ENCODE data around the gene SGCG. TPM values are rescaled to one million over a fixed set of nuclear protein-coding genes. Genes with fewer than 3 reads are reported as not detected.

Gene SGCG
- total and polyA plus RNA-seq, 11 donors: 27.9 to 181 (median 119) TPM

DNA sequence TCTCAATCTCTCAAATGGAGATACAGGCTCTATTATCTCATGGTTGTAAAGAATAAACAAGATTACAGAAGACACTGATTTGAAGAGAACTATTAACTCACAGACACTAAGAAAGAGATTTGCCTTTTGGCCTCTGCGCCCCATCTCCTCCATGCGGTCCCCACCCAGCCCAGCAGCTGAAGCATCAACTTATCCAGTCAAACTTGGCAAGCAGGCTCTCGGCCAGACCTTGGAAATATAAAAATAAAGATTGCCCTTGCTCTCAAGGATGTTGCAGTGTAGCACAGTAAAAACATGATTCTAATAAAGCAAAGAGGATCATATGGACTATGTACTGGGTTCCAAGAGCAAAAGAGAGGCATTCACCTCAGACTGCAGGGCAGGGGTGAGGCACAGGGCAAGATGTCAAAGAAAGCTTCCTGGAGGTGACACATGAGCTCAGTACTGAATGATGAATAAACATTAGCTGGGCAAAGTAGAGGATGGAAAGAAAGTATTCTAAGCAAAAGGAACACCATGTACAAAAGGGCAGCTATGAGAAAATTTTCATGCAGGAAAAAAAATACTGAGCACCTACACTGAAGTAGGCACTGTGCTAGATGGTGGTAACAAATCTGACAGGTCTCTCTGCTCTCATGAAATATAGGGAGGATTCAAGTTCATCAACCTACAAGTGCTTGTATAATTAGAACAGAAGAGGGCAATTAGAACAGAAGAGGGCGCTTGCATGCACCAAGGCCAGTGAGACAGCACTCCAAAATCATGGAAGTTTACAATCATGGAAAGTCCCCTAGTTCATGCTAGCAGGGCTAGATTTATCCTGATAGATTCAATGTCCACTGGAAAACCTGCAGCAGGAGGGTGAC, 167.7 kb downstream of the SGCG start:
- H3K4me1 ChIP-seq: peaks cover 0 to 29% (median 2%) of the 10 kb centered on the region in 12 donors
- intact Hi-C loops (cut with DNase I): no loop called here

DNA sequence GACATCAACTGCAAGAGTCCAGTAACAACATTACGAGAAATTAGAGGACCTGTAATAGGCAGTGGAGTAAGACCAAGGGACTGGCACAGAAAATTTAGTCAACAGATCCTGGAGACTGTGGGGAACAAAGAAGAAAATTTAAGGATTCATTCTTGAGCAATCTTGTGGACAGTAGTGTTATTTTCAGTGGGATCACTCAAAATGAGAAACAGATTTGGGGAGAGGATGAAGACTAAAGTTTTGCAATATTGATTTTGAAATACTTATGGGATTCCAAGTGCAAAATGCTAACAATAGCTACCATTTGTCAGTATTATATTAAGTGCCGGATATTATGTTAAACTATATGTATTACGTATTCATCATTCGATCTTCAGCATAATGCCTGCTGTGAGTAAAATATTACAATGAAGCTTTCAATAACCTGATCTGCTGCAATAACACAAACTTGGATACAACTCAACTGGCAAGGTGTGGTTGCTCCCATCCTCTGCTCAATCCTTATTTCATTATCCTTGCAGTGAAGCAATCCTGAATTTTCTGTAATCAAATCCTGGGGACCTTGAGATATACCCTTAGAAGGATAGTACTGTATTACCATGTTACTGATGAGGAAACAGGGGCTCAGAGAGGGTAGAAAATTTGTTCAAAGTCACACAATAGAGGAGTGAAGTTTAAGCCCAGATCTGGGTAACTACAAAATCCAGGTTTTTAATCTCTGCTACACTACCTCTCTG, 168.6 kb downstream of the SGCG start:
- no peak overlapping the region for H3K4me3 ChIP-seq
- H3K27me3 ChIP-seq: no peaks in the 10 kb centered on the region
- intact Hi-C loops (cut with DNase I): no loop called here
- H3K36me3 ChIP-seq: peaks cover 0 to 85% (median 50%) of the 10 kb centered on the region in 9 donors
- DNase-seq: no peak
- peaks cover 0 to 29% (median 2%) of the 10 kb centered on the region in 12 donors for H3K4me1 ChIP-seq
- no peak overlapping the region for H3K27ac ChIP-seq
- TF ChIP-seq POLR2A (IDR thresholded peaks at IDR 0.05): no peak
- TF ChIP-seq, protein P1, sequence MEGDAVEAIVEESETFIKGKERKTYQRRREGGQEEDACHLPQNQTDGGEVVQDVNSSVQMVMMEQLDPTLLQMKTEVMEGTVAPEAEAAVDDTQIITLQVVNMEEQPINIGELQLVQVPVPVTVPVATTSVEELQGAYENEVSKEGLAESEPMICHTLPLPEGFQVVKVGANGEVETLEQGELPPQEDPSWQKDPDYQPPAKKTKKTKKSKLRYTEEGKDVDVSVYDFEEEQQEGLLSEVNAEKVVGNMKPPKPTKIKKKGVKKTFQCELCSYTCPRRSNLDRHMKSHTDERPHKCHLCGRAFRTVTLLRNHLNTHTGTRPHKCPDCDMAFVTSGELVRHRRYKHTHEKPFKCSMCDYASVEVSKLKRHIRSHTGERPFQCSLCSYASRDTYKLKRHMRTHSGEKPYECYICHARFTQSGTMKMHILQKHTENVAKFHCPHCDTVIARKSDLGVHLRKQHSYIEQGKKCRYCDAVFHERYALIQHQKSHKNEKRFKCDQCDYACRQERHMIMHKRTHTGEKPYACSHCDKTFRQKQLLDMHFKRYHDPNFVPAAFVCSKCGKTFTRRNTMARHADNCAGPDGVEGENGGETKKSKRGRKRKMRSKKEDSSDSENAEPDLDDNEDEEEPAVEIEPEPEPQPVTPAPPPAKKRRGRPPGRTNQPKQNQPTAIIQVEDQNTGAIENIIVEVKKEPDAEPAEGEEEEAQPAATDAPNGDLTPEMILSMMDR (IDR thresholded peaks at IDR 0.05): no peak
- no peak for ATAC-seq
- 93 to 99% (median 97%) methylated on average over 4 of the region's 4 CpGs for WGBS, 4 donors
- no peaks in the 10 kb centered on the region for H3K9me3 ChIP-seq

More for the DNA sequence above, 167.7 kb downstream of the SGCG start:
- H3K9me3 ChIP-seq: no peaks in the 10 kb centered on the region
- peaks cover 0 to 78% (median 42%) of the 10 kb centered on the region in 9 donors for H3K36me3 ChIP-seq
- H3K27me3 ChIP-seq: no peaks in the 10 kb centered on the region
- WGBS, 4 donors: 63 to 72% (median 67%) methylated on average over 4 of the region's 4 CpGs
- TF ChIP-seq, protein P1 (IDR thresholded peaks at IDR 0.05): peak in 4 of 12 donors; percentile 6 to 25 (median 14)
- no peak for TF ChIP-seq POLR2A (IDR thresholded peaks at IDR 0.05)
- H3K27ac ChIP-seq: no peak overlapping the region
- peak; percentile 10 to 74 (median 52) for ATAC-seq
- DNase-seq: no peak
- no peak overlapping the region for H3K4me3 ChIP-seq

GRCh38 chr13:23350009-23350408, 169.2 kb downstream of the SGCG start:
- Histone ChIP-seq H3K4me1 (peaks cover 0 to 25% (median 2%) of the 10 kb centered on the region in 12 donors), H3K4me3 (no peak overlapping the region), H3K27ac (no peak overlapping the region), H3K9me3 (no peaks in the 10 kb centered on the region), H3K27me3 (no peaks in the 10 kb centered on the region), H3K36me3 (peaks cover 0 to 92% (median 57%) of the 10 kb centered on the region in 9 donors)
- no peak for TF ChIP-seq POLR2A (IDR thresholded peaks at IDR 0.05)
- TF ChIP-seq, protein P1 (IDR thresholded peaks at IDR 0.05): no peak
- WGBS, 4 donors: 68 to 74% (median 68%) methylated on average over 3 of the region's 3 CpGs
- no peak for DNase-seq
- intact Hi-C loops (cut with DNase I): no loop called here
- no peak for ATAC-seq

GRCh38 chr13:23352161-23352560, 171.4 kb downstream of the SGCG start:
- no peak for DNase-seq
- intact Hi-C loops (cut with DNase I): no loop called here
- peaks cover 0 to 96% (median 75%) of the 10 kb centered on the region in 9 donors for H3K36me3 ChIP-seq
- TF ChIP-seq, protein P1 (IDR thresholded peaks at IDR 0.05): no peak
- TF ChIP-seq POLR2A (IDR thresholded peaks at IDR 0.05): no peak
- no peak overlapping the region for H3K27ac ChIP-seq
- H3K9me3 ChIP-seq: no peaks in the 10 kb centered on the region
- H3K4me3 ChIP-seq: no peak overlapping the region
- no peaks in the 10 kb centered on the region for H3K27me3 ChIP-seq
- WGBS, 4 donors: 63 to 81% (median 67%) methylated on average over 4 of the region's 4 CpGs
- no peak for ATAC-seq
- H3K4me1 ChIP-seq: peaks cover 0 to 22% (median 2%) of the 10 kb centered on the region in 12 donors
